RKO (cell line): ENCODE measurements around the gene TMEM80.
"Not testable (repeated sequence)": the region's sequence is repeated elsewhere in the genome, so short reads cannot be mapped to it uniquely, and the experiment has no call there.

Experiments
- DNase-seq: peaks from one replicate; pipeline ENCODE4 v3.0.0-alpha.2; 2016; ENCODE audit warnings: low spot score

The TMEM80 gene

DNA sequence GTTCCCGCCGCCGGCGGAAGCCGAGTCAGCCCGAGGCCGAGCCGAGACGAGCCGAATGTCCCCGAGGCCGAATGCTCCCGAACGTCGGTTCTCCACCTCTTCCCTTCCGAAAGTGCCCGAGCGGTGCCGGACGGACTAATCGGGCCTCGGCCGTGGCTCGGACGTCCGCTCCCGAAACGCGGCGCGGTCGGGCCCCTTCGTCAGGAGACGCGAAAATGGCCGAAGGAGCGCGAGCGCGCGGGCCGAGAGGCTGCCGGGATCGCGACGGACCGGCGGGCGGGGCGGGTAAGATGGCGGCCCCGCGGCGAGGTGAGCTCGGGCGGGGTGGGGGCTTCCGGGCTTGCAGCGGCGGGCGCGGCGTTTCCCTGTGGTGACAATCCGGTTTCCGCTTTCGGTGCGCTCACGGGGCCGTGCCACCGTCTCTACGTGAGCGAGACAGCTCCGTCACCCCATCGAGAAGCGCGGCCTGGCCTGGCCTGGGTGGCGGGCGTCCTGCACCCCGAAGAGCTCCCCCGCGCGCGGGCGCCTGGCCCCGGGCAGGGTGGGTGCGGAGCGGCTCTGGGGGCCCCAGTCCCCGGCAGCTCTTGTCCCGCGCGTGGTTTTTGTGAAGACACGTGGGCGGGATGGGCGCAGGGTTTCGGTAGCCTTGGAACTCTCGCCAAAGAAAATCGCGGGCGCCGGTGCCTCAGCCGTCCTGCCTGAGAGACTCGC, at the start of gene TMEM80:
TMEM80 (plus strand) TSS at position 279 of the 711 bp plus-strand sequence; CDS start at position 291, 12 bp downstream.
- peak; percentile 95 for DNase-seq

GRCh38 chr11:646214-646613, 49.4 kb upstream of the TMEM80 start:
- DNase-seq = no peak

- DNase-seq = not testable (repeated sequence)
Measured at GRCh38 chr11:647672-648158, 47.9 kb upstream of the TMEM80 start.

- no peak for DNase-seq
Measured at GRCh38 chr11:650482-650881, 45.1 kb upstream of the TMEM80 start.

GRCh38 chr11:653136-653535, 42.5 kb upstream of the TMEM80 start:
- not testable (repeated sequence) for DNase-seq

DNA sequence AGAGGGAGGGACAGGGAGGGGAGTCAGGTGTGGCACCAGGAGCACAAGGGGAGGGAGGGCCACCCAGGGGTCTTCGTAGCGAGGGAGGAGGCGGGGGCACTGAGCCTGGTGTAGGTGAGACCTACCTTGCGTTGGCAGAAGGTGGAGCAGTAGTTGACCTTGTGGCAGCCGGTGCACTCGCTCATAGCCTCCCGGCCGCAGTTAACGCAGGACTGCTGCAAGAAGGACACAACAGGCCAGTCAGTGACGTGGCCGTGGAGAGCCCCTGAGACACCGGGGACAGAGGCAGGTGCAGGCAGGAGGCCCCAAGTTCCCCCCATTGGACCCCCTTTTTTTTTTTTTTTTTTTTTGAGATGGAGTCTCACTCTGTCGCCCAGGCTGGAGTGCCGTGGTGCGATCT, 41.8 kb upstream of the TMEM80 start:
- DNase-seq = no peak

DNA sequence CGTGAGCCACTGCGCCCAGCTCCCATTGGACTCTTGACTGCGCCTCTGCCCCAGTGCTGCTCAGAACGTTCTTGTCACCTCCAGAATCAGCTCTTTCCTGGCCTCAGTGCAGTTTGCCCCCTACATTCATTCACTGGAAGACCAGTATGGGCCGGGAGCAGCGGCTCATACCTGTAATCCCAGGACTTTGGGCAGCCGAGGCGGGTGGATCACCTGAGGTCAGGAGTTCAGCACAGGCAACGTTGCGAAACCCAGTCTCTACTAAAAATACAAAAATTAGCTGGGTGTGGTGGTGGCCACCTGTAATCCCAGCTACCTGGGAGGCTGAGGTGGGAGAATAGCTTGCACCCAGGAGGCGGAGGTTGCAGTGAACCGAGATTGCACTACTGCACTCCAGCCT, 41.2 kb upstream of the TMEM80 start:
- DNase-seq = not testable (repeated sequence)

DNA sequence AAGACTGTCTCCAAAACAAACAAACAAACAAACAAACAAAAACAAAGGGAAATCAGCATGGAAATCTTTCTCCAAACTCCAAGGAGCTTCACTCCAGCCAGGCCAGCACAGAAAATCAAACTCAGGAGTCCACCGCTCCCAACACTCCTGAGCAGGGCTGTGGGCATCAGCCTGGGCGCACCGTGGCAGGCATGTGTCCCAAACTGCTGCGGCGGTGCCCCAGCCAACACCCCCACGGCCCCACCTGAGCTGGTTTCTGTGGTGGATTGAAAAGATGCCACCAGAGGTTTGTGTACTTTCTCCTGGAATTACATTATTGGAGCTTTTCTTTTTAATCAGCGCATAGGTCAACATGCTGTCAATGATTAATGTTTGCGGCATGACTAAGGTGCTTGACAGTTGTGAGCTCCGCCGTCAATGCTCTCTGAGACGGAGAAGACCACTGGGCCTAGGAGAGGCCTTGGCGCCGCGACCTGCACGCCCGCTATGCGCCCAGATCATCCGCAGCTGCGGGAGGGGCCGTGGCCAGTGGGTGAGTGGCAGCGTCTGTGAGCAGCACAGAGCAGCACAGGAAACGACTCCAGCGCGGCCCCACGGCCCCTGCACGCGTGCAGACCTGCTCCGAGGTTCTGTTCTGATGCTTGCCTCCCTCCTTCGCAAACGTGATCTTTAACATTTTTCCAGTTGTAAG, 40.4 kb upstream of the TMEM80 start:
- DNase-seq = no peak

GRCh38 chr11:656426-656825, 39.2 kb upstream of the TMEM80 start:
- no peak for DNase-seq

DNA sequence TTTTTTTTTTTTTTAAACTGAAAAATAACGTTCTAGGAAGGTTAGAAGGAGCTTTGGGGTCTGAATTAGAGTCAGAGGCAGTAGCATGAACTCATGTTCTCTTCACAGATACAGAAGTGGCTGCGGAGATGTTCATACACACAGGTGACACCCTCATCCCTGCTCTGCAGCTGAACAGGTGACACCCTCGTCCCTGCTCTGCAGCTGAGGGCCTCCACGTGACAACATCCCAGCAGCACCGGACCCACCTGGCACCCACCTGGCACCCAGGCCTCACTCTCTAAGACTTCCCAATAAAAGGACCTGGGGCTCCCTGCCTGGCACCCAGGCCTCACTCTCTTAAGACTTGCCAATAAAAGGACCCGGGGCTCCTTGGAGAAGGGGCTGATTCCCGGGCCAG, 38.8 kb upstream of the TMEM80 start:
- no peak for DNase-seq

DNA sequence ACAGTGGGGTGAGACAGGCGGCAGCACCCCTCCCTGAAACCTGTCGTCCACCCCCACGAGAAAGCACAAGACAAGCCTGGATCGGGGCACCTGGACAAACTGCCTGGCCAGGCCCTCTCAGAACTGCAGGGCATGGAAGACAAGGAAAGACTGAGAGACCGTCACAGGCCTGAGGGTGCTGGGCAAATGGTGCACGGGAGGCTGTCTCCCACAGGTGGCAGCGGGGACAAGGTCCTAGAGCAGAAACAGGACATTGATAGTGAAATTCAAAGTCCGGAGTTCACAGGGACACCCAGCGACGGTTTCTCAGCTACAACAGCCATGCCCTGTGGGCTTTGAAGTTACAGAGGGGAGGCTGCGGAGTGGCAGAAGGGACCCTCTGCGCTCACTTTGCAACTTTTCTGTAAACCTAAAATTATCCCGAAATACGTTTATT, 37.9 kb upstream of the TMEM80 start:
- no peak for DNase-seq

DNA sequence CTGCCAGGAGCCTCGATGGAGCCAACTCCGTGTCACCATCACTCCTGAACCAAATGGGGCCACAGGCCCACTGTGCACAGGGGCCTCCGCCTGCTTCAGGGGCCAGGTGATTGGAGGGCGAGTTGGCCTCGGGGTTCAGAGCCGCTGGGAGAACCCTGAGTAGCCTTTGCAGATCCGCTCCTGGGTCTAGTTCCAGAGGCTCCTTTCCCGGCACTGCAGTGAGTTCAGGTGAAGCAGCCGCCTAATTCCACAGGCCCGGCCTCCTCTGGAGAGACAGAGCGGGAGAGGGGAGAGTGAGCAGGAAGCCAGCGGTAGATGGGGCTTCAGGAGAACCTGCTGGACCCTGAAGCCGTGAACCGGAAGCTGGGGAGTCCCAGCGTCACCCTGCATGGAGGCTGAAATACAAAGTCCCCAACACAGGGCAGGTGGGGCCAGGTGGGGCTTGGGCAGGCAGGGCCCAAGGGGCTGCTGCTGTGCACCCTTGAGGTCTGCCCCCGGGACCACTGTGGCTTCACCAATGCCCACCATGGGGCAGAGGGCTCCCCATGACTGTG, 36.0 kb upstream of the TMEM80 start:
- no peak for DNase-seq

DNA sequence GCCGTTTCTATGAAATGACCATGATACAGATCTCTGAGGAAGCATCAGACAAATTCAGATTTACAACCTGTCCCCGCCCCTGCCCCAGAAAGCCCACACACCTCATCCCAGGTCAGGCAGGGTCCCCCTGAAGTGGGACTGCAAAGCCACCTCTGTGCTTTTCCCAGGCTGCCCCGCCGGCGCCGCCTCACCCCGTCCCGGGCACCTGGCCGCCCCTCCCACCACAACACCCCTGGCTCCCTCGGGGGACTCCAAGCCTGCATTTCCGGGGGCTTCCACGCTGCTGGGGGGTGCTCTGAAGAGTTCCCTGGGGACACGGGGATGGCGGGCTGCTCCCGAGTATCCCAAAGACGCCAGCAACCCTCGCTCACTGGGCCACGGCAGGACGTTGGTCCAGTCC, 35.3 kb upstream of the TMEM80 start:
- no peak for DNase-seq

- no peak for DNase-seq
Measured at GRCh38 chr11:660681-661444, 34.8 kb upstream of the TMEM80 start.

DNA sequence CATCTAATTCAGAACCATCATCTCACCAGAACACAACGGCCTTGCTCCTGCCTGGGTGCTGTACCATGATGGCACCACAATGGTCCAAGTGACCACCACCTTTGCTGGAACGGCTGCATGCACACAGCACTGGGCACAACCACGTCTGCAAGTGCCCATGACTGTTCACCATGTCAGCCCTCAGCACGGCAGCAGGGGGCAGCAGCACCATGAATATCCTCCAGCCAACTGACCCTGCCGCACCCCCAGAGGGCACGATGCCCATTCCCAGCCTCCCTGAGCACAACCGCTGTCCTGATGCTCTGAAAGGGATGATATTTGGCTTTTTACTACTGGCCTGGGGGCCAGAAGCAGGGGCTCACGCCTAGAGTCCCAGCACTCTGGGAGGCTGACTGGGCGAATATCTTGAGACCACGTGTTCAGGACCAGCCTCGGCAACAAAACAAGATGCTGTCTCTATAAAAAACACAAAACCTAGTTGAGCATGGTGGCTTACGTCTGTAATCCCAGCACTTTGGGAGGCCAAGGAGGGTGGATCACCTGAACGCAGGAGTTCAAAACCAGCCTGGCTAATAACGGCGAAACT, 32.8 kb upstream of the TMEM80 start:
- peak; percentile 57 for DNase-seq

DNA sequence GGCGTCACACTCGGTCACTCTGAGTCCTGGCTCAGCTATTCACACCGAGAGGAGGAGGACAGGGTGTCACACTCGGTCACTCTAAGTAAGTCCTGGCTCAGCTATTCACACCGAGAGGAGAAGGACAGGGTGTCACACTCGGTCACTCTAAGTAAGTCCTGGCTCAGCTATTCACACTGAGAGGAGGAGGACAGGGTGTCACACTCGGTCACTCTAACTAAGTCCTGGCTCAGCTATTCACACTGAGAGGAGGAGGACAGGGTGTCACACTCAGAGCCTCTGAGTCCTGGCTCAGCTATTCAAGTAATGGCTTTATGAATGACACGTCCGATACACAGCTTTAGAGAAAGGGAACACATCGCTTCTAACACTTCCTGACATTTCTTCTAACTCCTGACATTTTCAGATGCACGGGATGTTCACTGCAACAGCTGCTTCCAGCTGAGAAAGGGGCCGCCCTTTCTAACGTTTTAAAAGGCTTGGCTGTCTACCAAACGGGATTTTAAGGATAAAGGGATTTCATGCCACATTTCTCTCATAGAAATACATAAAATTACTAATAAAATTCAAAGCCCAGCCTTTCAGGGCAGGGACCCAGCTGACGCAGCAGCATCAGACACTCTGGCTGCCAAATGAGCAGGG, 30.4 kb upstream of the TMEM80 start:
- DNase-seq = no peak

DNA sequence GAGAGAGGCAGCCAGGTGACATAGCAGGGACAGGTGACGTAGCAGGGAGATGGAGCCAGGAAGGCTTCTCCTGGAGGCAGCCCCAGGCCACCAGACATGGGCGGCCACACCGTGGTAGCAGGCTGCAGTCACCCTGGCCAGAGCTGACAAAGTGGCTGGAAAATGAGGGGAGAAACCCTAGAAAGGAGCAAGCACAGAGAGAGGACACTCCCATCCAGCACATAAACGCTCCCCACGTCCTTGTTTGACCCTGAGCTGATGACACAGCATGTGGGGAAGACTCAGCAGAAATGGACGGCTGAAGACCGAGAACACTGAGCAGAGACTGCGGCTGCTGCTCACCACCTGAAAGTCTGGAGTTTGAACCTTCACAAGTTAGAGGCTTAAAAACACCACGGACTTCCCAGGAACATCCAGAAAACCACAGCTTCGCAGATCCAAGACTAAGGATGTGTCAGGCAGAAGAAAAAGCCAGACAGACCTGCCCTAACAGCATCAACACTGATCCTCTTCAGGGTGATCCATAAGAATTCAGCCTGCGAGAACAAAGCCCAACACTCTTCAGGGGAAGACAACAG, 29.8 kb upstream of the TMEM80 start:
- no peak for DNase-seq

DNA sequence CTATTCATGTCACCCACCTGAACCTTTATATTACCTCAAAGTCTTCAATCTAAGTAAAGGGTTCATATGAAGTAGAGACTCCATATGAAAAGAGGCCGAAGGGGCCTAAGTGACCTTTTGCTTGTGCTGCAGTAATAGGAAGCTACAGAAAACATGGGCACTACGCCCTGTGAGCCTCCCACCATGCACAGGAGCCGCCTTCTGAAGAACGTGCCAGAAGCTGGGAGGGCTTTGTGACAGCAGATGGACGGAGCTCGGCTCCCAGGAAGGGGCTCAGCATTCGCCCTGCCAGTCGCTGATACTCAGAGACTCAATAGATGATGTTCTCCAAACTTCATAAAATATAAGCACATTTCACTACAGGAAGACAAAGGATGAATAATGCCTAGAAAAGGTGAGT, 21.8 kb upstream of the TMEM80 start:
- DNase-seq = no peak

GRCh38 chr11:674406-674805, 21.2 kb upstream of the TMEM80 start:
- DNase-seq = no peak

DNA sequence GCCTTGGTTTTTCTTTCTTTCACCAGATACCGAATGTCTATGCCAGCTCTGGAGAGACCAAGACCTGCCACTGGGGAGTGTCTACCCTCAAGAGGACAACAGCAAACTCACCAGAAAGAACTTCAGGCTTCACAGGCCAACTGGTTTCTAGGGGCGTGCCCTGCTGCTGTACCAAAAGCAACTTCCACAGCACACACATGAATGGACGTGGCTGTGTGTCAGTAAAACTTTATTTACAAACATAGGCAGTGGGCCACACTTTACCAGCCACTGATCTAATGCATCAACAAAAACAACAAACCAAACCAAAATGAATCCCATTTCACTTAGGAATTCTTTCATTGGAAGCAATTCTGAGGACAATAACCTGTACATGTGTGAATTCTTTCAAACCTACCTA, 17.3 kb upstream of the TMEM80 start:
- DNase-seq = no peak
